Neuronal stem cell (in vitro differentiated cells): Measurements from ENCODE around the gene DDHD1.
"Not testable (repeated sequence)": the region's sequence is repeated elsewhere in the genome, so short reads cannot be mapped to it uniquely, and the experiment has no call there.

Experiments
- DNase-seq: peaks from one replicate; pipeline ENCODE4 v3.0.0-alpha.2; 2013; ENCODE audit warnings: low spot score
- H2AFZ ChIP-seq: one replicate; pipeline ENCODE4 v1.6.1; 2013; ENCODE audit warnings: mild to moderate bottlenecking, low read length, inconsistent platforms
- H2AK5ac ChIP-seq: 2 replicates; pipeline ENCODE4 v1.6.1; 2013; ENCODE audit warnings: low read depth, mild to moderate bottlenecking, inconsistent platforms, low read length, moderate library complexity, mixed read lengths
- H2BK120ac ChIP-seq: 2 replicates; pipeline ENCODE4 v1.6.1; 2013; ENCODE audit warnings: low read depth, mild to moderate bottlenecking, inconsistent platforms, low read length, moderate library complexity, mixed read lengths
- H2BK12ac ChIP-seq: one replicate; pipeline ENCODE4 v1.6.1; 2013; ENCODE audit warnings: low read length, inconsistent platforms
- H2BK15ac ChIP-seq: 2 replicates; pipeline ENCODE4 v1.6.1; 2013; ENCODE audit warnings: mild to moderate bottlenecking, low read length, inconsistent platforms, mixed read lengths
- H2BK5ac ChIP-seq: one replicate; pipeline ENCODE4 v1.6.1; 2013; ENCODE audit warnings: inconsistent platforms, mild to moderate bottlenecking, low read length, moderate library complexity
- H3K14ac ChIP-seq: one replicate; pipeline ENCODE4 v1.6.1; 2013; ENCODE audit warnings: low read length, inconsistent platforms
- H3K18ac ChIP-seq: 2 replicates; pipeline ENCODE4 v1.6.1; 2013; ENCODE audit warnings: low read length, inconsistent platforms
- H3K23ac ChIP-seq: 2 replicates; pipeline ENCODE4 v1.6.1; 2013; ENCODE audit warnings: low read depth, mild to moderate bottlenecking, mixed read lengths, low read length, inconsistent platforms; ENCODE audit not compliant: poor library complexity
- H3K27ac ChIP-seq: replicated peaks from 3 replicates; pipeline ENCODE4 v1.5.1; 2013; ENCODE audit warnings: low read length, inconsistent platforms
- H3K27me3 ChIP-seq, 3 experiments: 2 replicates each; pipeline ENCODE4 v1.6.1; 2013; ENCODE audit warnings: low read length in 3 of 3, mild to moderate bottlenecking in 2 of 3, inconsistent platforms in 1 of 3, low read depth in 1 of 3, mixed read lengths in 1 of 3, moderate library complexity in 1 of 3; ENCODE audit not compliant: control insufficient read depth in 3 of 3, insufficient read depth in 3 of 3
- H3K36me3 ChIP-seq, 2 donors: replicated peaks in 1 of 2; 2 replicates each; pipeline ENCODE4 v1.6.1; 2013; ENCODE audit warnings: low read length in 2 of 2; ENCODE audit not compliant: control insufficient read depth in 2 of 2, insufficient read depth in 2 of 2
- H3K4ac ChIP-seq: 2 replicates; pipeline ENCODE4 v1.6.1; 2013; ENCODE audit warnings: inconsistent platforms, mild to moderate bottlenecking, low read length, moderate library complexity
- H3K4me1 ChIP-seq, 2 donors: 1 replicate in 1 of 2; 2 replicates in 1 of 2; pipeline ENCODE4 v1.6.1; 2013; ENCODE audit warnings: low read length in 2 of 2, low read depth in 1 of 2; ENCODE audit not compliant: control insufficient read depth in 2 of 2, insufficient read depth in 1 of 2
- H3K4me2 ChIP-seq: one replicate; pipeline ENCODE4 v1.6.1; 2013; ENCODE audit warnings: mild to moderate bottlenecking, low read length, inconsistent platforms; ENCODE audit not compliant: insufficient read depth, poor library complexity, severe bottlenecking
- H3K4me3 ChIP-seq, 2 donors: 2 replicates each; pipeline ENCODE4 v1.5.1; 2013; ENCODE audit warnings: low read length in 2 of 2, mild to moderate bottlenecking in 2 of 2, inconsistent platforms in 1 of 2, moderate library complexity in 1 of 2
- H3K79me1 ChIP-seq: one replicate; pipeline ENCODE4 v1.6.1; 2013; ENCODE audit warnings: low read depth, mild to moderate bottlenecking, inconsistent platforms, low read length, moderate library complexity
- H3K9ac ChIP-seq: one replicate; pipeline ENCODE4 v1.6.1; 2013; ENCODE audit warnings: mild to moderate bottlenecking, low read depth, low read length, inconsistent platforms; ENCODE audit not compliant: poor library complexity
- H3K9me3 ChIP-seq, 2 donors: replicated peaks in 1 of 2; 2 replicates each; pipeline versions ENCODE3 to v1.6.1; 2013; ENCODE audit warnings: low read length in 2 of 2, mild to moderate bottlenecking in 2 of 2, inconsistent platforms in 1 of 2, low read depth in 1 of 2, mixed read lengths in 1 of 2, moderate library complexity in 1 of 2; ENCODE audit not compliant: control insufficient read depth in 2 of 2, insufficient read depth in 1 of 2
- H4K8ac ChIP-seq: one replicate; pipeline ENCODE4 v1.6.1; 2013; ENCODE audit warnings: low read depth, mild to moderate bottlenecking, inconsistent platforms, low read length, moderate library complexity
- H4K91ac ChIP-seq: one replicate; pipeline ENCODE4 v1.6.1; 2013; ENCODE audit warnings: low read length, low read depth, mild to moderate bottlenecking, inconsistent platforms; ENCODE audit not compliant: poor library complexity
- WGBS, 2 donors: extraction: QIAGEN DNeasy Blood & Tissue Kit; methylation state at CpG; one replicate each; pipeline ENCODE4 v1.1.7; 2013; ENCODE audit warnings: missing lambda C conversion rate in 2 of 2, mixed read lengths in 1 of 2; ENCODE audit not compliant: insufficient read length in 2 of 2, insufficient replicate concordance in 1 of 2; ENCODE audit errors: extremely low coverage in 2 of 2; 5-methylcytosine and 5-hydroxymethylcytosine counted together

The DDHD1 gene

DNA sequence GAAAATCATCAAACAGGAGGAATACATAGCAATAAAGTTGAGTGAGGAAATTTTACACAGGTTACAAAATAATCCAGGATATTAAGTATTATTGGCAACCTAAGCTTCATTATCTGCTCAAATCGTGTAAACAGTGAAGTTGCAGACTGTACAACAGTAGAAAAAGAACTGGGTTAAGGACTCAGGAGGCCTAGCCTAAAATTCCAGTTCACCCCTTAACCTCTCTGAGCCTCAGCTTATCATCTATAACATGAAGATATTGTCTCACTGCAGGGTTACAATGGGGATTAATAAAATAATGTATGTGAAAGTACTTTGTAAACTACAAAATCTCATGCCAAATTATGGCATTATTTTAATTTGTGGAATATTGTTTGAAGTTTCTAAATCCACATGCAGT lies 26.0 kb downstream of the DDHD1 start:
- H2BK5ac ChIP-seq = no peak overlapping the region
- H2BK15ac ChIP-seq = no peak overlapping the region
- no peak overlapping the region for H3K4me3 ChIP-seq
- no peaks in the 10 kb centered on the region for H3K79me1 ChIP-seq
- no CpG with 5 or more reads among the region's 1 CpG for WGBS, 2 donors
- no peak overlapping the region for H4K91ac ChIP-seq
- no peak overlapping the region for H2BK12ac ChIP-seq
- H3K4me1 ChIP-seq = no peaks in the 10 kb centered on the region
- no peak overlapping the region for H4K8ac ChIP-seq
- no peak for DNase-seq
- no peak overlapping the region for H2BK120ac ChIP-seq
- H3K14ac ChIP-seq = no peak overlapping the region
- no peaks in the 10 kb centered on the region for H3K36me3 ChIP-seq
- H3K18ac ChIP-seq = no peak overlapping the region
- no peak overlapping the region for H3K4me2 ChIP-seq
- no peaks in the 10 kb centered on the region for H3K9me3 ChIP-seq
- H3K4ac ChIP-seq = no peak overlapping the region
- no peak overlapping the region for H3K23ac ChIP-seq
- H3K9ac ChIP-seq = no peak overlapping the region
- no peak overlapping the region for H3K27ac ChIP-seq
- H3K27me3 ChIP-seq = no peaks in the 10 kb centered on the region
- H2AK5ac ChIP-seq = no peak overlapping the region
- H2AFZ ChIP-seq = no peak overlapping the region

DNA sequence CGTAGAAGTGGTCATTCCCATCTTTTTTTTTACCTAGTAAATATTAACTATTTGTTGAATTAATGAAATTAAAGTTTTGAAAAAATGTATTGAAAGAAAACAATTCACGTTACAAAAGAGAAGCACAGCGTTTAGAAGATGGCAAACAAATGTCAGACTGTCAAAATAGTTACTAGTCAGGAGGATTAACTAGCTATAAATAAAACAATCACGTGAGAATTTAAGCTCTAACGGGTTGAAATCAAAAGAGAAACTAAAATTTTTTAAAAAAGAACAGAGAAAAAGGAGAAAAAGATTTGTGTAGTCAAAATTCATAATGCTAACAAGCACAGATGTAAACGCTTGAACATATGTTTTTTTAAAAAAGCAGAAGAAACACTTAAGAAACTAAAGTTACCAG lies 26.4 kb downstream of the DDHD1 start:
- Histone ChIP-seq H3K14ac (no peak overlapping the region), H2BK12ac (no peak overlapping the region), H3K4me3 (no peak overlapping the region), H3K79me1 (no peaks in the 10 kb centered on the region), H2AK5ac (no peak overlapping the region), H2BK5ac (no peak overlapping the region), H3K27ac (no peak overlapping the region), H3K18ac (no peak overlapping the region), H3K36me3 (no peaks in the 10 kb centered on the region), H3K27me3 (no peaks in the 10 kb centered on the region), H4K8ac (no peak overlapping the region), H3K23ac (no peak overlapping the region), H3K4ac (no peak overlapping the region), H4K91ac (no peak overlapping the region), H3K9me3 (peaks cover 0 to under 1% of the 10 kb centered on the region in 2 donors), H3K9ac (no peak overlapping the region), H3K4me2 (no peak overlapping the region), H2BK15ac (no peak overlapping the region), H2BK120ac (no peak overlapping the region), H3K4me1 (no peaks in the 10 kb centered on the region), H2AFZ (no peak overlapping the region)
- 100% methylated on average over 2 of the region's 6 CpGs; no CpG with 5 or more reads in 1 of the 2 donors for WGBS, 2 donors
- no peak for DNase-seq

DNA sequence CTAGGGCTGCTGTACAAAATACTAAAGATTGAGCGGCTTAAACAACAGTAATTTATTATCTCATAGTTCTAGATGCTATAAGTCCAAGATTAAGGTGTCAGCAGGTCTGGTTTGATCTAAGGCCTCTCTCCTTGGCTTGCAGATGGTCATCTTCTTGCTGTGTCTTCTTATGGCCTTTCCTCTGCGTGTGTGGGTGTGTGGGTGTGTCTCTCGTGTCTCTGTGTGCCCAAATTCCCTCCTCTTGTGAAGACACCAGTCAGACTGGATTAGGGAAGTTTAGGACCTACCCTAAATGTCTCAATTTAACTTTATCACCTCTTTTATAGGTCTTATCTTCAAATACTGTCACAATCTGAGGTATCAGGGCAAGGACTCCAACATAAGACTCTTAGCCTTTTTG lies 28.3 kb downstream of the DDHD1 start:
- Histone ChIP-seq H3K23ac (no peak overlapping the region), H4K91ac (no peak overlapping the region), H3K9me3 (peaks cover 0 to 8% of the 10 kb centered on the region in 2 donors), H2AK5ac (no peak overlapping the region), H3K18ac (no peak overlapping the region), H3K14ac (no peak overlapping the region), H3K9ac (no peak overlapping the region), H3K27me3 (no peaks in the 10 kb centered on the region), H3K4ac (no peak overlapping the region), H3K4me2 (no peak overlapping the region), H3K27ac (no peak overlapping the region), H3K4me3 (no peak overlapping the region), H3K36me3 (no peaks in the 10 kb centered on the region), H2BK5ac (no peak overlapping the region), H2BK15ac (no peak overlapping the region), H3K4me1 (no peaks in the 10 kb centered on the region), H2AFZ (no peak overlapping the region), H3K79me1 (no peaks in the 10 kb centered on the region), H4K8ac (no peak overlapping the region), H2BK12ac (no peak overlapping the region), H2BK120ac (no peak overlapping the region)
- WGBS, 2 donors = no CpG with 5 or more reads among the region's 3 CpGs
- DNase-seq = no peak

DNA sequence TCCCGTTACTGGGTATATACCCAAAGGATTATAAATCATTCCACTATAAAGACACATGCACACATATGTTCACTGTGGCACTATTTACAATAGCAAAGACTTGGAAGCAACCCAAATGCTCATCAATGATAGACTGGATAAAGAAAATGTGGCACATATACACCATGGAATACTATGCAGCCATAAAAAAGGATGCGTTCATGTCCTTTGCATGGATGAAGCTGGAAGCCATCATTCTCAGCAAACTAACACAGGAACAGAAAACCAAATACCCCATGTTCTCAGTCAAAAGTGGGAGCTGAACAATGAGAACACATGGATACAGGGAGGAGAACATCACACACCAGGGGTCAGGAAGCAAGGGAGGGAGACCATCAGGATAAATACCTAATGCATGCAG lies 31.7 kb downstream of the DDHD1 start:
- not testable (repeated sequence) for H3K23ac ChIP-seq, H3K14ac ChIP-seq, DNase-seq, H3K18ac ChIP-seq, H2BK5ac ChIP-seq, H3K4me3 ChIP-seq, H3K27ac ChIP-seq, H2AK5ac ChIP-seq, H3K9me3 ChIP-seq, H2BK12ac ChIP-seq, H2AFZ ChIP-seq, H2BK120ac ChIP-seq, H4K91ac ChIP-seq, H4K8ac ChIP-seq, H3K9ac ChIP-seq, H3K79me1 ChIP-seq, H3K4ac ChIP-seq, H3K36me3 ChIP-seq, H3K4me1 ChIP-seq, H3K4me2 ChIP-seq, H3K27me3 ChIP-seq, H2BK15ac ChIP-seq
- no CpG with 5 or more reads among the region's 2 CpGs for WGBS, 2 donors
